DOHH2 (cell line): ENCODE results near the gene ALDH1A3.

ENCODE experiments used
- H3F3A ChIP-seq: fragments of 200-600 bp; sonication (generic), shearing (Covaris generic); 2 replicates; pipeline ENCODE4 v1.6.0; 2016; ENCODE audit warnings: antibody characterized with exemption, mild to moderate bottlenecking; ENCODE audit not compliant: control insufficient read depth, insufficient read depth
- H3K27ac ChIP-seq: fragments of 200-600 bp; sonication (generic); 2 replicates; pipeline ENCODE4 v1.5.1; 2014; ENCODE audit warnings: low read depth, mild to moderate bottlenecking, low read length, moderate library complexity
- H3K27me3 ChIP-seq: fragments of 200-600 bp; sonication (generic); 2 replicates; pipeline ENCODE4 v1.6.1; 2014; ENCODE audit warnings: mild to moderate bottlenecking, low read length, mixed read lengths; ENCODE audit not compliant: control insufficient read depth
- H3K36me3 ChIP-seq: fragments of 200-600 bp; sonication (generic); 2 replicates; pipeline ENCODE4 v1.6.1; 2014; ENCODE audit warnings: mild to moderate bottlenecking, low read length, moderate library complexity, mixed read lengths; ENCODE audit not compliant: control insufficient read depth
- H3K4me1 ChIP-seq: fragments of 200-600 bp; sonication (generic); 2 replicates; pipeline ENCODE4 v1.6.1; 2014; ENCODE audit warnings: mild to moderate bottlenecking, low read length, mixed read lengths; ENCODE audit not compliant: control insufficient read depth
- H3K4me2 ChIP-seq: fragments of 200-600 bp; sonication (generic); 2 replicates; pipeline ENCODE4 v1.6.0; 2014; ENCODE audit warnings: mild to moderate bottlenecking, low read length, moderate library complexity
- H3K4me3 ChIP-seq: fragments of 200-600 bp; sonication (generic); 2 replicates; pipeline ENCODE4 v1.5.1; 2014; ENCODE audit warnings: mild to moderate bottlenecking, low read length, mixed read lengths
- H3K79me2 ChIP-seq: fragments of 200-600 bp; sonication (generic); 2 replicates; pipeline ENCODE4 v1.6.1; 2014; ENCODE audit warnings: mild to moderate bottlenecking, low read length, mixed read lengths; ENCODE audit not compliant: control insufficient read depth
- H3K9me2 ChIP-seq: fragments of 200-600 bp; sonication (generic); replicated peaks from 2 replicates; pipeline ENCODE4 v1.6.1; 2014; ENCODE audit warnings: mild to moderate bottlenecking, low read length, mixed read lengths; ENCODE audit not compliant: control insufficient read depth
- H3K9me3 ChIP-seq: fragments of 200-600 bp; sonication (generic); 2 replicates; pipeline ENCODE4 v1.6.1; 2014; ENCODE audit warnings: antibody characterized with exemption, low read length, mixed read lengths; ENCODE audit not compliant: control insufficient read depth, insufficient read depth
- H4K20me1 ChIP-seq: fragments of 200-600 bp; sonication (generic); 2 replicates; pipeline ENCODE4 v1.6.0; 2014; ENCODE audit warnings: low read depth, mild to moderate bottlenecking, antibody characterized with exemption, low read length, moderate library complexity; ENCODE audit not compliant: control insufficient read depth, insufficient read depth
- CTCF ChIP-seq: fragments of 200-600 bp; sonication (generic); IDR thresholded peaks from one replicate; pipeline ENCODE4 v1.5.1; 2014; ENCODE audit warnings: antibody characterized with exemption, mild to moderate bottlenecking, low read depth, low read length; ENCODE audit not compliant: poor library complexity, severe bottlenecking
- EZH2phosphoT487 ChIP-seq: fragments of 200-600 bp; sonication (generic); IDR thresholded peaks from 2 replicates; pipeline ENCODE4 v1.6.1; 2017; ENCODE audit warnings: borderline replicate concordance, mild to moderate bottlenecking, antibody characterized with exemption, low read length, moderate library complexity, mixed read lengths

ALDH1A3 gene

GRCh38 chr15:100897221-100898151, 17.9 kb downstream of the ALDH1A3 start:
- H3K9me3 ChIP-seq = no peaks in the 10 kb centered on the region
- peaks cover 6% of the 10 kb centered on the region; the same call in 1 of the 2 replicates for H3K4me1 ChIP-seq
- no peak overlapping the region for H3K27ac ChIP-seq
- no peaks in the 10 kb centered on the region for H3K36me3 ChIP-seq
- peaks cover 7% of the 10 kb centered on the region; the same call in 1 of the 2 replicates for H3K27me3 ChIP-seq
- TF ChIP-seq CTCF = no peak
- H3K4me3 ChIP-seq = no peak overlapping the region
- H3F3A ChIP-seq = no peaks in the 10 kb centered on the region; the same call in 1 of the 2 replicates
- no peaks in the 10 kb centered on the region for H3K9me2 ChIP-seq
- H3K79me2 ChIP-seq = no peaks in the 10 kb centered on the region
- no peaks in the 10 kb centered on the region for H4K20me1 ChIP-seq
- H3K4me2 ChIP-seq = no peak overlapping the region

GRCh38 chr15:100898152-100898490, 18.5 kb downstream of the ALDH1A3 start:
- TF ChIP-seq EZH2phosphoT487 (no peak), CTCF (no peak)
- H3K9me3 ChIP-seq = no peaks in the 10 kb centered on the region
- no peaks in the 10 kb centered on the region; the same call in 1 of the 2 replicates for H3F3A ChIP-seq

GRCh38 chr15:100898661-100899462, 19.2 kb downstream of the ALDH1A3 start:
- Histone ChIP-seq H3K79me2 (no peaks in the 10 kb centered on the region), H3K4me2 (no peak overlapping the region), H4K20me1 (no peaks in the 10 kb centered on the region), H3K9me2 (no peaks in the 10 kb centered on the region), H3K27me3 (peaks cover 7% of the 10 kb centered on the region; the same call in 1 of the 2 replicates), H3K4me3 (no peak overlapping the region), H3K4me1 (peaks cover 6% of the 10 kb centered on the region; the same call in 1 of the 2 replicates), H3K9me3 (no peaks in the 10 kb centered on the region), H3K27ac (no peak overlapping the region), H3F3A (no peaks in the 10 kb centered on the region; the same call in 1 of the 2 replicates), H3K36me3 (no peaks in the 10 kb centered on the region)
- no peak for TF ChIP-seq EZH2phosphoT487
- TF ChIP-seq CTCF = no peak

More at GRCh38 chr15:100898152-100898490, 18.5 kb downstream of the ALDH1A3 start:
- H3K4me2 ChIP-seq = no peak overlapping the region
- H3K27me3 ChIP-seq = peaks cover 7% of the 10 kb centered on the region; the same call in 1 of the 2 replicates
- no peak overlapping the region for H3K27ac ChIP-seq
- H3K79me2 ChIP-seq = no peaks in the 10 kb centered on the region
- no peaks in the 10 kb centered on the region for H4K20me1 ChIP-seq
- H3K4me1 ChIP-seq = peaks cover 6% of the 10 kb centered on the region; the same call in 1 of the 2 replicates
- no peaks in the 10 kb centered on the region for H3K9me2 ChIP-seq
- no peaks in the 10 kb centered on the region for H3K36me3 ChIP-seq
- no peak overlapping the region for H3K4me3 ChIP-seq
